ENCODE measurements around the gene CDH18.

Gene CDH18, protein sequence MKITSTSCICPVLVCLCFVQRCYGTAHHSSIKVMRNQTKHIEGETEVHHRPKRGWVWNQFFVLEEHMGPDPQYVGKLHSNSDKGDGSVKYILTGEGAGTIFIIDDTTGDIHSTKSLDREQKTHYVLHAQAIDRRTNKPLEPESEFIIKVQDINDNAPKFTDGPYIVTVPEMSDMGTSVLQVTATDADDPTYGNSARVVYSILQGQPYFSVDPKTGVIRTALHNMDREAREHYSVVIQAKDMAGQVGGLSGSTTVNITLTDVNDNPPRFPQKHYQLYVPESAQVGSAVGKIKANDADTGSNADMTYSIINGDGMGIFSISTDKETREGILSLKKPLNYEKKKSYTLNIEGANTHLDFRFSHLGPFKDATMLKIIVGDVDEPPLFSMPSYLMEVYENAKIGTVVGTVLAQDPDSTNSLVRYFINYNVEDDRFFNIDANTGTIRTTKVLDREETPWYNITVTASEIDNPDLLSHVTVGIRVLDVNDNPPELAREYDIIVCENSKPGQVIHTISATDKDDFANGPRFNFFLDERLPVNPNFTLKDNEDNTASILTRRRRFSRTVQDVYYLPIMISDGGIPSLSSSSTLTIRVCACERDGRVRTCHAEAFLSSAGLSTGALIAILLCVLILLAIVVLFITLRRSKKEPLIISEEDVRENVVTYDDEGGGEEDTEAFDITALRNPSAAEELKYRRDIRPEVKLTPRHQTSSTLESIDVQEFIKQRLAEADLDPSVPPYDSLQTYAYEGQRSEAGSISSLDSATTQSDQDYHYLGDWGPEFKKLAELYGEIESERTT

GRCh38 chr5:19987612-19988361 lies at the start of gene CDH18:
Gene CDH18 (minus strand): TSS chr5:19988200. CDS start chr5:19838986, 149,214 bp downstream.
- DNase-seq, result peak in 1 of 3 donors; percentile 6

- DNase-seq, result no peak
Observed at GRCh38 chr5:20034717-20035116, 46.7 kb upstream of the CDH18 start.

DNA sequence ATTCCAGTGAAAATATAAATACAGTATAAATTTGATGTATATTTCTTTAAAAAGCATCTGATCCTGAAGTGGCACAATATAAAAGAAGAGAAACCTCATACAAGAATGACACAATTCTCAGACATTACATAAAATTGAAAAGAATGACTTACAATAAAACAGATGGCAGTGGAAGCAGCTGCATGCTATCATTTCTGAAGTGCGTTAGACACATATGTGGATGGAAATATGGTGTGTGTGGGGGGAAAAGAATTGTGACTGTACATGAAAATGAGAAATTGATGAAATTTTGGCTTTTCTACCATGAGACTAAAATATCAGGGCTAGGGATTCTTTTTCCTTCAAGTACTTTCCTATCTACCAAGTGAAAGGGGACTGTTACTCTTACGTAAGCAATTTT lies 45.9 kb upstream of the CDH18 start:
- DNase-seq, result no peak

DNA sequence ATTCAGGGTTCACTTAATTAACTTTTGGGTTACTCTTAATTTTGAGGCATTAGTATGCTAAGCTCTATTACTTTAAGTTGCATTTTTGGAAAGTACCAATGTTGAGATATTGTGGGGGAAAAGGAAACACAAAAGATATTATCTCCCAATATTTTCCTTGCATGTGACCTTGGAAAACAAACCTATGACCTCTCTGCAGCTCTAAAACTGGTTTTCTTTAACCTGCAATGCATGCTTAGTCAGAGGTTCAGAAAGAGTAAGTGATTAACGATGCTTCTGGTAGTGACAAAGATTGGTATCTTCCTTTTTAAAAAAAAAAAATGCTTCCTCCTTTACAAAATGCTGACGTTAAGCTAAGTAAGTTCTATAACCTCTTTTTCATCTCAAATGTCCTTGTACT lies 44.9 kb upstream of the CDH18 start:
- DNase-seq, result peak in 1 of 3 donors; percentile 4

GRCh38 chr5:20030125-20030524 lies 42.1 kb upstream of the CDH18 start:
- no peak for DNase-seq

DNA sequence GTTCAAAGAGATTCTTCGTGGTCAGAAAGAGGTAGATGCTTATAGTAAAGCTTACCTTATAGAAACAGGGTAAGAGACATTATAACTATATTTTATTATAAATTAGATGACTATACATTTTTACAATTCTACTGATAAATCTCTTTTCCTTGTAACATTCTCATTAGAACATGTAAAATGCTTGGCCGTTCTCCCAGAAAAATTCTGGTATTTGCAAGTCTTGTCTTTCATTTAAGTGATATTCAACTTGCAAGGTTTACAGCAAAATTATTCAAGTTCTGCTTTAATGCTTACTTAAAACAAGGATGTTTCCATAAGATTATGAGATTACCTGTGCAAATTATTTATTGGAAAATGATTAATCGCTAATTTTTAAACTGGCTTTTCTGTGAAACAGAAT lies 41.3 kb upstream of the CDH18 start:
- no peak for DNase-seq

GRCh38 chr5:20028506-20028905 lies 40.5 kb upstream of the CDH18 start:
- DNase-seq, result no peak

GRCh38 chr5:20023686-20024180 lies 35.7 kb upstream of the CDH18 start:
- no peak for DNase-seq

- no peak for DNase-seq
Observed at GRCh38 chr5:20020247-20020646, 32.2 kb upstream of the CDH18 start.

DNA sequence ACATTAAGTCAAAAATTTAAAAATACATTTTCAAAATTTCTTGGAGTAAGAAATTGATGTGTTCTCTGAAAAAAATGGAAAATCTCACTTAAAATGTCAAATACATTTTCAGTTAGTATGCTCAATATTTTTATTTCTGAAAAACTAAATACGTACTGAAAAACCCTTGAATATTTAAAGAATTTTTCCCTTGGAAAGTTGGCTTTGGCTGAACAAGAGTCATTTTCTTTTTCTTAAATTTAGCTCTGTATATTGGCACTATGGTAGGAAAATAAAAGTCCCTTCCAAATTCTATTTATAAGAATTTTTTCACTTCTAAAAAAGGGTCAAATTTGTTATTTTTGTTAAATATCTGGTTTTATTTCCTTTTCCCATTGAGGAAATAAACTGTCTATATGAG lies 29.0 kb upstream of the CDH18 start:
- DNase-seq, result no peak

DNA sequence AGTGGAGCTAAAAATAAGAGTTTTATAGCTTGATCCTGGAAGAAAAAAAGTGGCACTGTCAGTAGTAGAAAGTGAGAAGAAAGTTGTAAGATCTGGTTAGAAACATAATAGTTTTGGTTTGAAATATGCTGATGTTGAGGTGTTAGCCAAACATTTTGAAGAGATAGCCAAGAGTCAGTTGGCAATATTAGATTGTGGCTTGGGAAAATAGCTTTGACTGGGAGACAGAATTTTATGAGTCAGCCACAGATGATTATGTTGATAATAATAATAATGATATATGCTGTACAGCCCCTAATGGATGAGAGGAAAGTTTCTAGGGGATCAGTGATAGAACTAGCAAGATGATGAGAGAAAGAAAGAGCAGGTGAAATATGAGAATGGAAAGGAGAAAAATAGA lies 12.4 kb upstream of the CDH18 start:
- DNase-seq, result no peak

- no peak for DNase-seq
Observed at GRCh38 chr5:19988457-19988856, 457 bp upstream of the CDH18 start.

DNA sequence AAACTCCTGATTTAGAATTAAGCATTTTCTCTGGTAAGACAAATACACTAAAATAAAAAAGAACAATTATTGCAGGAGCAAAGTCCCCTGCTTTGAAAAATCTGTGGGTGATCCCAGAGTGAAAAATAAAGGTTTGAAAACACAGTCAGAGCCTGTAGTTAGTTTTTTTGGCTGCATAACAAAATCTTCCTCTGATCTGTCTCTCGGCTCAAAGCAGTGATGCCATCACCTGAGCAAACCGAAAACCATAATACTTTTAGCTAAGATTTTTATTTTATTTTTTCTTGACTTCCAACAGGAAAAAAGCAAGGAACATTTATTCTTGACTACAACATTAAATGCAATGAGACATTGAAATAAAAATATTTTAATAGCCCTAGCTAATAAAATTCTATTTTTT lies 1.2 kb downstream of the CDH18 start:
- DNase-seq, result no peak

- no peak for DNase-seq
Observed at GRCh38 chr5:19986031-19986619, 1.9 kb downstream of the CDH18 start.

DNA sequence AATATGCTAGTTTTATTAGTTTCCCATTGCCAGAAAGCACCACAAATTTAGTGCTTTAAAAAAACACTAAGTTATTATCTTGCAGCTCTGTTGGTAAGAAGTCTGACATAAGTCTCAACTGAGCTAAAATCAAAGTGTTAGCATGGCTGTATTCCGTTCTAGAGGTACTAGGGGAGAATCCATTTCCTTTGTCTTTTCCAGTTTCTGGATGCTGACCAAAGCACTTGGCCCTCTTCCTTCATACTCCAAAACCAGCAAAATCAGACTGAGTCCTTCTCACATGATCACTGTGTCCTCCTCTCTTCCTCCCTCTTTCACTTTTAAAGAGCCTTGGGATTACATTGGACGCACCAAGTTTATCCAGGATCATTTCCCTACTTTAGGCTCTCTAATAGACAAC lies 9.5 kb downstream of the CDH18 start:
- no peak for DNase-seq

DNA sequence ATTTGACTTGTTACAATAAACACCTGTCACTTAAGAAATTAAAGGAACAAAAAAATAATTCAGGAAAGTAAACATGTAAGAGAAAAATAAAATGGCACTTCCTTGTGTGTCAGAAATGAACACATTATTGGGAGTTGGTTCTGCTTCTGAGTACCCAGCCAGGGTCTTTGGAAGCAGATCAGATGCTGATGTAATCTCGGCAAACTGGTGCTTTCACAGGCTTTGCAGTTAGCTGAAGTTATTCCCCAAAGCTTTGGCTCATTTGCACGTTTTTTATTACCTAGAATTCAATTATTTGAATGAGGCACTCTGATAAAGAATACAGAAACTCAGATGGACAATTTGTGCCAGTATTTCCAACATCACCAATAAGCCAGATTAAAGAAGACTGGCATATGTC lies 10.9 kb downstream of the CDH18 start:
- DNase-seq, result no peak

DNA sequence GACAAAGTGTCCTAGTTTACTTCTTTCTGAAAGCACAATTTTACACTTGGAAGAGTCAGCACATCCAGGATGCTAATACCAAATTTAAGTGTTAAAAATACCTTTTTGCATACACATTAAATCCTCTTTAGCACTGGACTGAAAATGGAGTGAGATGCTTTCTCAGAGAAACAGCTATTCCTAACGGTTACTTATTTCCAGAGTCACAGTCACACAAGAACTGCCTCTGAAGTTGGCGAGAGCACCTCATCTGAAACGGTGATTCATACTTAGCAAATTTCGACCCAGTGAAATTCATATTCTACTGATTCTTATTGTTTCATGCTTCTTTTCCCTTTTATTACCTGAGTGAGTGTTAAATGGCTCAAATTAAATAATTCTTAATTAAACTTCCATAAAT lies 12.2 kb downstream of the CDH18 start:
- no peak for DNase-seq

DNA sequence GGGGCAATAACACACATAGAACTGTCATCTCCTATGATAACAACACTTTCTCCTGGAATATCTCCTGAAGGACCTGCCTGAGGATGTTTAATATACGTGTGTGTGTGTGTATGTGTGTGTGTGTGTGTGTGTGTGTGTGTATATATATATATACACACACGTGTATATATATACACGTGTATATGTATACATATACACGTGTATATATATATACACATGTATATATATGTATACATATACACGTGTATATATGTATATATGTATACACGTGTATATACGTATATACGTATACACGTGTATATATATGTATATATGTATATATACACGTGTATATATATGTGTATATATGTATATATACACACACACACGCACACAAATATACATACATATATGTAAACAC lies 27.5 kb downstream of the CDH18 start:
- no peak for DNase-seq

- DNase-seq, result no peak
Observed at GRCh38 chr5:19959830-19960384, 28.1 kb downstream of the CDH18 start.

DNA sequence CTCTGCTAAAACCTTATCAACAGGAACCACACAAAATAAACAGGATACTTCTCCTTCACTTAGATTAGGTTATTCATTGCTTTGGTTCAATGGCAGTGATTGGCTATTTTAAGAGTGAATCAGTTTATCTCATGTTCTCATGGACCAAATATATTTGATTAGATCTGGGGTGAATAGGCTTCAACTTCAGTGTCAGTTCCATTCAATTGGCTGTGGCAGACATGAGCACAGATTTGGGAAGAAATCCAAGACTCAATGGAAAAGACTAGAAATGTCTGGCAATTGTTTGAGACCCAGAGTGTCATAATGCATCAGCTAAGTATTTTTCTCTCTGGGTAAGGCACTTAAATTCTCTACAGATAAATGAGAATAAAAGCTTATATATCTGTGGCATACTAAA lies 37.1 kb downstream of the CDH18 start:
- no peak for DNase-seq

DNA sequence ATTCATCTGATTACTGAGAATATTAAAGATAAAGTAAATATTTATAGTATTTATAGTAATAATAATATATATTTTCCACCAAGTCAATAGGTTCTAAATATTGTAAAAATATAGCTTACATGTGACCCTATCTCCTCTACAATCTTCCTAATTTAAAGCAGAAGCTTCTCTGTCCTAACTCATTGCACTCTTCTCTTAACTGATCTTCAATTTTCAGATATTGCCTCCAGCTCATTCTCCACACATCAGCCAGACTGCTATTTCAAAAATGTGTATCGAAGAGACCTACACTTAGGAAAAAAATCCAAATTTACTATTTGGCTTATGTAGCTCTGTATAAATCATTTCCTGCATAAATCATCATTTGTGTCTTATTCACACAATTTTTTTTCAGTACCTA lies 47.8 kb downstream of the CDH18 start:
- DNase-seq, result no peak

GRCh38 chr5:19930451-19930850 lies 57.5 kb downstream of the CDH18 start:
- DNase-seq, result no peak

All from suppressor macrophage treated with lipopolysaccharide for 1 hour (primary cell).